K562 (cell line): ENCODE data around the gene ADARB2. TPM values are rescaled to one million over a fixed set of nuclear protein-coding genes. Genes with fewer than 3 reads are reported as not detected.

Source experiments
- ATAC-seq: fragments of 200-7000 bp; cut with Tn5 transposase; 3 replicates; pipeline ENCODE4 v1.9.1; 2020; ENCODE audit warnings: moderate library complexity
- BruUV-seq: library from RNA; stranded (reverse); fragments of 400-500 nt; replicated peaks from 2 replicates; lab custom pipeline; 2021; lab: Mats Ljungman, UMichigan
- CTCF ChIA-PET: fragments of 300-600 bp; formaldehyde crosslinking; extraction: SDS; loops from one replicate; lab custom pipeline; 2021; ENCODE audit warnings: low intra/inter-chr PET ratio; lab: Yijun Ruan, JAX
- POLR2A ChIA-PET: fragments of 300-600, 350-650 bp; sonication (Branson Sonifier 250); formaldehyde crosslinking; extraction: SDS; loops from one replicate; lab custom pipeline; 2021; ENCODE audit warnings: antibody characterized with exemption, inconsistent platforms; lab: Yijun Ruan, JAX
- DNase-seq, 4 experiments: peaks; one replicate each; pipeline versions ENCODE4 v3.0.0 to v3.0.0-alpha.2; 2011 to 2018; ENCODE audit warnings: low spot score in 3 of 4, mixed read lengths in 3 of 4; ENCODE audit errors: extremely low read depth in 1 of 4
- FAIRE-seq: peaks from 2 replicates; lab custom pipeline; 2011; peaks lifted over from hg19 to GRCh38; lab: Jason Lieb, UNC
- H2AFZ ChIP-seq: 2 replicates; pipeline ENCODE4 v1.6.0; 2011; ENCODE audit warnings: low read depth, low read length, control low read depth, inconsistent platforms
- H3K27ac ChIP-seq: fragments of 200-600 bp; 3 replicates; pipeline ENCODE4 v1.8.0; 2011; ENCODE audit warnings: low read depth, mild to moderate bottlenecking, control low read depth, inconsistent platforms, low read length, moderate library complexity, mixed read lengths; ENCODE audit errors: extremely low read depth
- H3K27me3 ChIP-seq, 2 experiments: fragments of 300-600 bp in 1 of 2; 2 replicates in 1 of 2; 3 replicates in 1 of 2; pipeline versions ENCODE4 v1.6.0 to v1.8.0; 2011; ENCODE audit warnings: inconsistent platforms in 2 of 2, low read length in 2 of 2, mild to moderate bottlenecking in 1 of 2, mixed read lengths in 1 of 2, moderate library complexity in 1 of 2; ENCODE audit not compliant: control insufficient read depth in 2 of 2, insufficient read depth in 2 of 2
- H3K36me3 ChIP-seq: fragments of 300-600 bp; 3 replicates; pipeline ENCODE4 v1.8.0; 2011; ENCODE audit warnings: mild to moderate bottlenecking, low read length, inconsistent platforms; ENCODE audit not compliant: control insufficient read depth, insufficient read depth
- H3K4me1 ChIP-seq, 2 experiments: fragments of 200-600 bp in 1 of 2; replicated peaks in 1 of 2; 2 replicates in 1 of 2; 3 replicates in 1 of 2; pipeline versions ENCODE4 v1.5.1 to v1.8.0; 2011; ENCODE audit warnings: inconsistent platforms in 2 of 2, low read length in 2 of 2, mild to moderate bottlenecking in 1 of 2, mixed read lengths in 1 of 2, moderate library complexity in 1 of 2; ENCODE audit not compliant: control insufficient read depth in 2 of 2, insufficient read depth in 2 of 2
- H3K4me2 ChIP-seq: 2 replicates; pipeline ENCODE4 v1.6.1; 2011; ENCODE audit warnings: low read length, control low read depth, inconsistent platforms, mixed read lengths; ENCODE audit not compliant: insufficient read depth
- H3K4me3 ChIP-seq: fragments of 200-600 bp; sonication (generic), shearing (Covaris generic); 2 replicates; pipeline ENCODE4 v1.5.1; 2016; ENCODE audit warnings: control low read depth, inconsistent platforms
- H3K79me2 ChIP-seq: fragments of 200-600 bp; 3 replicates; pipeline ENCODE4 v1.8.0; 2011; ENCODE audit warnings: low read length, inconsistent platforms; ENCODE audit not compliant: control insufficient read depth, insufficient read depth
- H3K9ac ChIP-seq, 2 experiments: 2 replicates each; pipeline versions ENCODE4 v1.6.0 to v1.6.1; 2011; ENCODE audit warnings: low read depth in 2 of 2, low read length in 2 of 2, control low read depth in 1 of 2, inconsistent platforms in 1 of 2, mild to moderate bottlenecking in 1 of 2, mixed read lengths in 1 of 2; ENCODE audit not compliant: insufficient read depth in 1 of 2
- H3K9me1 ChIP-seq: one replicate; pipeline ENCODE4 v1.6.0; 2011; ENCODE audit warnings: inconsistent platforms, mild to moderate bottlenecking, low read length, moderate library complexity; ENCODE audit not compliant: control insufficient read depth, insufficient read depth
- H3K9me3 ChIP-seq: replicated peaks from 2 replicates; pipeline ENCODE4 v1.5.1; 2011; ENCODE audit warnings: low read depth, low read length, inconsistent platforms; ENCODE audit not compliant: control insufficient read depth, insufficient read depth
- H4K20me1 ChIP-seq: replicated peaks from 2 replicates; pipeline ENCODE4 v1.6.1; 2011; ENCODE audit warnings: low read length, inconsistent platforms, mixed read lengths; ENCODE audit not compliant: control insufficient read depth, insufficient read depth
- ATF1 ChIP-seq, 2 experiments: fragments of 450-650 bp in 1 of 2; IDR thresholded peaks; 2 replicates each; pipeline ENCODE4 v1.6.1; 2016; ENCODE audit warnings: missing compliant biosample characterization in 1 of 2, missing genetic modification characterization in 1 of 2
- DEAF1 ChIP-seq: fragments of 450-650 bp; formaldehyde crosslinking; IDR thresholded peaks from 2 replicates; pipeline ENCODE4 v1.4.0; 2020; ENCODE audit warnings: mild to moderate bottlenecking, moderate library complexity
- RNF2 ChIP-seq: sonication (generic); IDR thresholded peaks from 2 replicates; pipeline ENCODE4 v1.6.1; 2016
- SFPQ ChIP-seq: fragments of 200-400 bp; formaldehyde crosslinking; IDR thresholded peaks from 2 replicates; pipeline ENCODE4 v1.6.1; 2017; ENCODE audit warnings: mild to moderate bottlenecking, low read depth, low read length, moderate library complexity
- TBL1XR1 ChIP-seq, 2 experiments: IDR thresholded peaks; 2 replicates each; pipeline ENCODE4 v1.6.1; 2012; ENCODE audit warnings: improper control_type of control experiment in 2 of 2, low read length in 2 of 2, mild to moderate bottlenecking in 1 of 2
- ZBTB8A ChIP-seq: fragments of 450-650 bp; IDR thresholded peaks from 2 replicates; pipeline ENCODE4 v1.6.1; 2018; ENCODE audit warnings: mild to moderate bottlenecking, moderate library complexity; ENCODE audit not compliant: partially characterized antibody
- ZNF518B ChIP-seq: fragments of 250-450 bp; sonication (Bioruptor Pico); IDR thresholded peaks from 2 replicates; pipeline ENCODE4 v1.5.0; 2021; ENCODE audit warnings: mild to moderate bottlenecking, moderate library complexity
- WGBS: fragments of 100-300 bp; shearing (Covaris generic); methylation state at CpG from one replicate; pipeline ENCODE4 v1.1.6; 2016; ENCODE audit warnings: low coverage, mixed read lengths; ENCODE audit not compliant: insufficient coverage; ENCODE audit errors: missing lambda C conversion rate; 5-methylcytosine and 5-hydroxymethylcytosine counted together
- in situ Hi-C: fragments of 300-500 bp; cut with MboI; formaldehyde crosslinking; loops from 4 replicates; pipeline ENCODE4 v1.15.0; 2018; ENCODE audit warnings: inconsistent platforms, mixed read lengths
- intact Hi-C: fragments of 100-400 bp; cut with micrococcal nuclease; formaldehyde crosslinking; loops from 2 replicates; pipeline ENCODE4 v1.14.2; 2022
- polyA plus RNA-seq, 8 experiments: library from polyadenylated mRNA; depleted of rRNA in 4 of 8; stranded (reverse) in 5 of 8; unstranded in 3 of 8; fragments of >200 nt; fragmentation: Nextera tagmentation in 2 of 8; fragmentation: Illumina TruSeq in 1 of 8; extraction: Ambion mirVana in 2 of 8; extraction: Trizol in 1 of 8; gene quantifications; 2 replicates each; pipeline versions ENCODE4 v1.2.1 to v1.2.3, GENCODE V29; 2011 to 2014; ENCODE audit warnings: inconsistent platforms in 1 of 8, missing spikeins in 1 of 8
- total RNA-seq, 7 experiments: library from RNA; depleted of rRNA in 6 of 7; stranded (reverse); fragments of >200 nt in 6 of 7; fragmentation: Illumina TruSeq in 2 of 7; extraction: Trizol in 2 of 7; gene quantifications; 2 replicates each; pipeline versions ENCODE4 v1.2.1 to v1.2.3, GENCODE V29; 2011 to 2021; ENCODE audit warnings: low replicate concordance in 1 of 7

Gene ADARB2
- total and polyA plus RNA-seq, 9 of the 15 experiments (the other 6 are each of a cell fraction or from before 2014, with no cell fraction given) = not detected

GRCh38 chr10:1736972-1737221 lies 428 bp downstream of the ADARB2 start (continued):
- TF ChIP-seq SFPQ = no peak
- TF ChIP-seq ZBTB8A = no peak
- no peak for TF ChIP-seq RNF2

GRCh38 chr10:1736144-1736971 lies 967 bp downstream of the ADARB2 start:
- in situ Hi-C loops (no loop called here), intact Hi-C loops (no loop called here)
- H3K4me3 ChIP-seq = no peak overlapping the region
- ChIA-PET CTCF (no interaction called here), POLR2A (interaction anchor here (0.7 kb wide), 1 partner anchor 538 kb away, joined by 3 read pairs; no protein-coding TSS in a partner anchor)
- FAIRE-seq (no peak), DNase-seq (no peak), ATAC-seq (no peak)
- TF ChIP-seq ZNF518B (CRISPR knock-in tag) (no peak), ATF1 (CRISPR knock-in tag; IDR thresholded peaks at IDR 0.05) (no peak), ATF1 (tag; IDR thresholded peaks at IDR 0.05) (no peak), TBL1XR1 (IDR thresholded peaks at IDR 0.05; ENCODE audit: low read length in 2 of 2) (no peak), DEAF1 (CRISPR knock-in tag) (no peak)
- no peaks in the 10 kb centered on the region for H4K20me1 ChIP-seq
- H2AFZ ChIP-seq = no peak overlapping the region
- no peaks in the 10 kb centered on the region for H3K36me3 ChIP-seq
- H3K9me3 ChIP-seq = no peaks in the 10 kb centered on the region
- 1% methylated on average over 34 of the region's 43 CpGs for WGBS
- no peaks in the 10 kb centered on the region for H3K79me2 ChIP-seq
- H3K4me1 ChIP-seq = peaks cover 0 to 6% of the 10 kb centered on the region in 2 experiments; a peak in 1 of 5 replicates
- H3K9me1 ChIP-seq = no peaks in the 10 kb centered on the region
- H3K9ac ChIP-seq = no peak overlapping the region
- no peak overlapping the region for H3K27ac ChIP-seq
- no TSS peak for BruUV-seq
- H3K4me2 ChIP-seq = no peak overlapping the region
- H3K27me3 ChIP-seq = peaks cover 37 to 40% of the 10 kb centered on the region in 2 experiments
